HUDEP-2 (cell line): ENCODE results near the gene XPR1.
"Not testable (repeated sequence)": the region's sequence is repeated elsewhere in the genome, so short reads cannot be mapped to it uniquely, and the experiment has no call there.

Source experiments
- DNase-seq, 76 experiments: peaks; one replicate each; lab custom pipeline; 2025; ENCODE audit not compliant: unreplicated experiment in 76 of 76; lab: John Stamatoyannopoulos, UW

The XPR1 gene

GRCh38 chr1:180642781-180643180 lies 11.0 kb downstream of the XPR1 start:
- DNase-seq: no peak

- peak in 1 of 76 experiments; percentile 19 for DNase-seq
Observed at GRCh38 chr1:180643693-180644092, 11.9 kb downstream of the XPR1 start.

DNA sequence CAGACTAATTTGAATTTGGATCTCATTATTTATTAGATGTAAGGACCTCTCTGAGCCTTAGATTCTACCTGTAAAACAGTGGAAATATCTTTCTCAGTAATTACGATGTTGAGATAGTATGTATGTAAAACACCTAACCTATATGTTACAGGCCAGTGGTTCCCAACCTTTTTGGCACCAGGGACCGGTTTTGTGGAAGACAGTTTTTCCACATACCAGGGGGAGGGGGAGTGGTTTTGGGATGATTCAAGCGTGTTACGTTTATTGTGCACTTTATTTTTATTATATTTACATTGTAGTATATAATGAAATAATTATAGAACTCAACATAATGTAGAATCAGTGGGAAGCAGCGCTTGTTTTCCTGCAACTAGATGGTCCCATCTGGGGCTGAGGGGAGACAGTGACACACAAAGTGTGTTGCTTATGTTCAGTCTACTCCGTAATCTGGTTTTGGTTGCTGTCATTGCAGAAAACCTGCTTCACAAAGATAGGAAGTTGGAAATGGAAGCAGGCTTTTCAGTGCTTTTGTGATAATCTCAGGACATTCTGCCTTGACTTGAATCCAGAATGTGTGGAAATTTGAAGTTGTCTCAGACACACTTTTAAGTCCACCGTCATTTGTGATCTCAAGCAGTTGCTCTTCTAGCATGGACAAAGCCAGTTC lies 12.8 kb downstream of the XPR1 start:
- no peak for DNase-seq

GRCh38 chr1:180645261-180645660 lies 13.4 kb downstream of the XPR1 start:
- not testable (repeated sequence) for DNase-seq

DNA sequence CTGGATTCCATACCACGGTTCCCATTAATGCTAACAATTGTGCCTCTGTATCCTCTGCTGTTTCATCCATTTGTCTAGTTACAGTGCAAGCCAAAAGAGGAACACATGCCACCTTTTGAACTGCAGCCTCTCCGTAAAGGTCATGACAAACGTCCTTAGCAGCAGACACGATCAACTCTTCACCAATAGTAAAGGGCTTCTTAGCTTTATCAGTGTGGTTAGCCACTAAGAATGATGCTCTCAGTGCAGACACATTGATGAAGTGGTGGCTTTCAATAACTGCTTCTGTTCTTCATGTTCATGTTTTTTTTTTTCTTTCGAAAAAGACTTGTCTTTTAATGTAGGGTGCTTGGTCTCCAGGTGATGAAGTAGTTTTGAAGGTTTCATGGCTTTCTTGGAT lies 14.3 kb downstream of the XPR1 start:
- no peak for DNase-seq

DNA sequence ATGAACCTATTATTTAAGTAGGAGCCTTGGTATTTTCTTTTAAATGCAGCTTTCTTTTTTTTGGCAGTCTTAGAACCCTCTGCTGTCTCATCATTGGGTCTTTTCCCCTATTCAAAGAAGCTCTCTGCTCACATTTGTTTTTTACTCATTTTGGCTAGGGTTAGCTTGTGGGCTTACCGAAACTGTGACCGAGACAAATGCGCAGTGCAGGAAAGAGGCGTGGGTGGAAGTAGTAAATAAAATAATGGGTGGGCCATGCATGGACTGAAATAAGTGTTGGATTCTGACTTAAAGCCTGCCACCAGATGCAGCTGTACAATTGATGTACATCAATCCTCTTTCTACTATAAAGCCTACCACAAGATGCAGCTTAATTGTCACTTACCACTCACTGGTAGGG lies 14.7 kb downstream of the XPR1 start:
- no peak for DNase-seq

GRCh38 chr1:180652792-180653191 lies 21.0 kb downstream of the XPR1 start:
- DNase-seq: no peak

DNA sequence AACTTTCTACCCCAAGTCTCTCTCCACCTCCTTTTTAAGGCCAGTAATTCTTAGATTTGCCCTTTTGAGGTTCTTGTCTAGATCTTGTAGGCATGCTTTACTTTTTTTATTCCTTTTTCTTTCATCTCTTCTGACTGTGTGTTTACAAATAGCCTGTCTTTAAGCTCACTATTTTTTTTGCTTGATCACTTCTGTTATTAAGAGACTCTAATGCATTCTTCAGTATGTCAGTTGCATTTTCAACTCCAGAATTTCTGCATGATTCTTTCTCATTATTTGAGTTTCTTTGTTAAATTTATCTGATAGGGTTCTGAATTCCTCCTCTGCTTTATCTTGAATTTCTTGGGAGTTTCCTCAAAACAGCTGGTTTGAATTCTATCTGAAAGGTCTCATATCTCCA lies 30.9 kb downstream of the XPR1 start:
- DNase-seq: no peak

DNA sequence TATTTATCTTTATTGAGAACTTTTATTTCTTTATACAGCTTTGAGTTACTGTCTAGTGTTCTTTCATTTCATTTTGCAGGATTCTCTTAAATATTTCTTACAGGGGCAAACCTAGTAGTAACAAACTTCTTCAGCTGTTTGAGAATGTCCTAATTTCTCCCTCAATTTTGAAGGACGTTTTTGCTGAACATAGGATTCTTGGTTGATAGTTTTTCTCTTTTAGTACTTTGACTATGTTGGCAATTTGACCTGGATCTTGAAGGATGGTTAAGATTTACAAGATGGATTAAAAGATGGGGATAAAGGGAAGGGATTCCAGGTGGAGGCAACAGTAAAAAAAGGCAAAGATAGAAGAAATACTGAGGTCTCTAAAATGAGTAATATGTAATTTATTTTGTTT lies 38.9 kb downstream of the XPR1 start:
- DNase-seq: no peak

DNA sequence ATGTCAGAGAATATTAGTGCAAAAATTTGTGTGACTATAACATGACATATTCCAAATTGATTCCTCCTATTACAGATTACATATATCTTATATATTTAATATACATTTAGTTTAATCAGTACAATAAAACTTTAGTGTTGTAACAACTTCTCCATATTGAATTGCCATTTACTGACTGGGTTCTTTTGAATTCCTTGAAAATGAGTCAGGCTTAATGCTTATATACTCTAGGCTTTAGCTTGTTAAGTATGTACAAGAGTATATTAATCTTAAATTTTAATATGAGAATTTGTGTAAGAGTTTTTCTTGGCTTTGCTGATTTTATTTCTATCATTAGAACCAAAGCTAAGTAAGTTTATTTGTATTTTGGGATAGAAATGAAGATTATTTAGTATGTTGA lies 40.3 kb downstream of the XPR1 start:
- no peak for DNase-seq

DNA sequence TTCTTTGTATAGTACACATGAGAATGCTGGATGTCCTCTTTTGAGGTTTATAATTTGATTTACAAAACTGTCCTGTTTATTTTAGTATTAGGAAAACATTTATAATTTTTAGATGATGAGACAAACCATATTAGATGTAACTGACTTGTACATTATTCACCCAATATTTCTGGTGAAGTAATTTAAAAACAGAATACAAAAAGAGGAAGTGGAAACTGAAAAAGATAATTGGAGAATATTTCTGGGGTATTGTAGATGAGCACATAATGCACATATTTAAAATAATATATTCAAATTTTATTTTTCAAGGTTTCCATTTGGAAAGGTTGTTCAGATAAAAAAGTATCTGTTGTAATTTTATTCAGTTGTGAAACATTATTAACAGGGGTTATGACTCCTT lies 40.7 kb downstream of the XPR1 start:
- no peak for DNase-seq

DNA sequence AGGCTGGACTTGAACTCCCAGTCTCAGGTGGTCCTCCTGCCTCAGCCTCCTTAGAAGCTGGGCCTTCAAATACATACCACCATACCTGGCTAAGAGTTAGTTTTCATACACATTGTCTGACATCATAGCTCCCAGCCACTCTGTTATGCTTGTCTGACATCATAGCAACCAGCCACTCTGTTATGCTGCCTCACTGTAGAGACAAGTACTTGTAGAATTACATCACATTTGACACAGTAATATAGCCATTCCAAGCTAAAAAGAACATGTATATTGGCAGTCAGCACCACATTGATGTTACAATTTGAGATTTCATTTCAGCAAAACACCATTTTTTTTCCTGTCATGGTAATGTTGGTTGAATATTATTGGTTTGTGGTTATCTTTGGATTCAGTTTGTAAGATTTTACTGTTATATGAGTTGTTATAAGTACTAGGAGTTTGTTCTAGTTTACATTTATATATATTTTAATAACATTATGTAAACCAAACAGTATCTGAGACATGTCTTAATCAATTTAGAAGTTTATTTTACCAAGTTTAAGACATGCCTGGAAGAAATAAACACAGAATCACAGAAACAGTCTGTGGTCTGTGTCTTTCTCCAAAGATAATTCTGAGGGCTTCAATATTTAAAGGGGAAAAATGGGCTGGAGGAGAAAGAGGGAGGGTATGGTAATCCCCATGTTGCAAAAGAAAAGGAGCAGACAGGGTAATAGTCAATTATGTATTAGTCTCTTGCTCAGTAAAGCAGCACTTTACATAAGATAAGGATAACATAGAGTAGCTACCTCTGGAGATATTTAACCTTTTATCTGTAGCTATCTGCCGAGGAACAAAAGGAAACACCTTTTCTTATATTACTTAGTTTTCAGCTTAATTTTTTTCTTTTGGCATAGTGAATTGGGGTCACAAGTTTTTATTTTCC lies 43.0 kb downstream of the XPR1 start:
- no peak for DNase-seq

- DNase-seq: no peak
Observed at GRCh38 chr1:180675586-180675985, 43.8 kb downstream of the XPR1 start.

DNA sequence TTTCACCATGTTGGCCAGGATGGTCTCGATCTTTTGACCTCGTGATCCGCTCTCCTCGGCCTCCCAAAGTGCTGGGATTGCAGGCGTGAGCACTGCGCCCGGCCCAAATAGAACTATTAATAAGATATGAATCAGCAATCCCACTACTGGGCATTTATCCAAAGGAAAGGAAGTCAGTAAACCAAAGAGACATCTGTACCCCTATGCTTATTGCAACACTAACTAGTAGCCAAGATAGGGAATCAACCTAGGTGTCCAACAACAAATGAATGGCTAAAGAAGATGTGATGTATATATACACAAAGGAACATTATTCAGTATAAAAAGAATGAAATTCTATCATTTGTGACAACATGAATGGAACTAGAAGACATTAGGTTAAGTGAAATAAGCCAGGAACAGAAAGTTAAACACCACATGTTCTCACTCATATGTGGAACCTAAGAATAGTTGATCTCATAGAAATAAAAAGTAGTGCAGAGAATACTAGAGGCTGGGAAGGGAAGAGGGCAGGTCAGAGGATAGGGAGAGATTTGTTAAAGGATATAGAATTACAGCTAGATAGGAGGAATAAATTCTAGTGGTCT lies 48.8 kb downstream of the XPR1 start:
- no peak for DNase-seq

DNA sequence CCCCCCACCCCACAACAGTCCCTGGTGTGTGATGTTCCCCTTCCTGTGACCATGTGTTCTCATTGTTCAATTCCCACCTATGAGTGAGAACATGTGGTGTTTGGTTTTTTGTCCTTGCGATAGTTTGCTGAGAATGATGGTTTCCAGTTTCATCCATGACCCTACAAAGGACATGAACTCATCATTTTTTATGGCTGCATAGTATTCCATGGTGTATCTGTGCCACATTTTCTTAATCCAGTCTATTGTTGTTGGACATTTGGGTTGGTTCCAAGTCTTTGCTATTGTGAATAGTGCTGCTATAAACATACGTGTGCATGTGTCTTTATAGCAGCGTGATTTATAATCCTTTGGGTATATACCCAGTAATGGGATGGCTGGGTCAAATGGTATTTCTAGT lies 51.3 kb downstream of the XPR1 start:
- DNase-seq: not testable (repeated sequence)

- DNase-seq: no peak
Observed at GRCh38 chr1:180691322-180691913, 59.6 kb downstream of the XPR1 start.

DNA sequence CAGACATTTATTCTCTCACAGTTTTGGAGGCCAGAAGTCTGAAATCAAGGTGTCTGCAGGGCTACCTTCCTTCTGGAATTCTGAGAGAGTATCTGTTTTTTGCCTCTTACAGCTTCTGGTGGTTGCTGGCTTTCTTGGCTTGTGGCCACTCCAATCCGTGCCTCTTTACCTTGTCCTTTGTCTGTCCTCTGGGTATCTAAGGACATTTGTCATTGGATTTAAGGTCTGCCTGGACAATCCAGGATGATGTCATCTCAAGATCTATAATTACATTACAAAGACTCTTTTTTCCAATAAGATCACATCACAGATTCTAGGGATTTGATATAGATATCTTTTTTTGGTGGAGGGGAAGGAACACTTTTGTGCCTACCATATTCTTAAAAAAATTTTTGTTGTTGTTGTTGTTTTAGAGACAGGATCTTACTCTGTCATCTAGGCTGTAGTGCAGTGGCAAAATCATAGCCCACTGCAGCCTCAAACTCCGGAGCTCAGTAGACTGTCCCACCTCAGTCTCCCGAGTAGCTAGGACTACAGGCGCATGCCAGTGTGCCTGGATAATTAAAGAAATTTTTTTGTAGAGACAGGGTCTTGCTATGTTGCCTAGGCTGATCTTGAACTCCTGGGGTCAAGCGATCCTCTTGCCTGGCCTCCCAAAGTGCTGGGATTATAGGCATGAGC lies 61.9 kb downstream of the XPR1 start:
- no peak for DNase-seq

DNA sequence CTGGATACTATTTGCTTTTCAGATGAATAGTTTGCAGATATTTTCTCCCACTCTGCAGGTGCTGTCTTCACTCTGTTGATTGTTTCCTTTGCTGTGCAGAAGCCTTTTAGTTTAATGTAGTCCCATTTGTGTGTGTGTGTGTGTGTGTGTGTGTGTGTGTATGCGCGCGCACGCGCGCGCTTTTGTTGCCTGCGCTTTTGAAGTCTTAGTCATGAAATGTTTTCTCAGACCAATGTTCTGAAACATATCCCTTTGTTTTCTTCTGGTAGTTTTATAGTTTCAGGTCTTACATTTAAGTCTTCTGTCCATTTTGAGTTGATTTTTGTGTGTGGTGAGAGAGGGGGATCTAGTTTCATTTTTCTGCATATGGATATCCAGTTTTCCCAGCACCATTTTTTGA lies 63.5 kb downstream of the XPR1 start:
- DNase-seq: no peak

GRCh38 chr1:180696361-180696760 lies 64.5 kb downstream of the XPR1 start:
- no peak for DNase-seq

DNA sequence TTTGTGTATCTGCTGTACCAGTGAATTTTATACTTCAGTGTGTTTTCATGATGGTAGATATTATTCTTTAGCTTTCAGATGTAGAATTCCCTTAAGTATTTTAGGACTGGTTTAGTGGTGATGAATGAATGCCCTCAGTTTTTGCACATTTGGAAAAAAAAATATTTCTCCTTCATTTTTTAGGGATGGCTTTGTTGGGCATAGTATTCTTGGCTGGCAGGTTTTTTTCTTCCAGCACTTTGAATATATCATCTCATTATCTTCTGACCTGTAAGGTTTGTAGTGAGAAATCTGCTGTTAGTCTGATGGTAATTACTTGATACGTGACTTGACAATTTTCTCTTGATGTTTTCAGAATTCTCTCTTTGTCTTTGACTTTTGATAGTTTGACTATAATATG lies 66.8 kb downstream of the XPR1 start:
- no peak for DNase-seq

DNA sequence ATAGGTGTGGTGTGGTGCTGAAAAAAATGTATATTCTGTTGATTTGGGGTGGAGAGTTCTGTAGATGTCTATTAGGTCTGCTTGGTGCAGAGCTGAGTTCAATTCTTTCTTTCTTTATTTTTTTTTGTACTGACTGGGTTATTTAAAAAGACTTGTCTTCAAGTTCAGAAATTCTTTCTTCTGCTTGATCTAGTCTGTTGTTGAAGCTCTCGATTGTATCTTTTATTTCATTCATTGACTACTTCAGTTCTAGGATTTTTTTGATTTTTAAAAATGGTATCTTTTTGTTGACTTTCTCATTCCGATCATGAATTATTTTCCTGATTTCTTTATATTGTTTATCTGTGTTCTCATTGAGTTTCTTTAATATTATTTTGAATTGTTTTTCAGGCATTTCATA lies 70.6 kb downstream of the XPR1 start:
- DNase-seq: not testable (repeated sequence)
